ENCODE data around the gene SCUBE3.

Gene SCUBE3

GRCh38 chr6:35216851-35217811, 3.4 kb downstream of the SCUBE3 start:
- no peak for DNase-seq (ENCODE audit: extremely low read depth, low read depth)
- TF ChIP-seq CTCF (IDR thresholded peaks at IDR 0.05; ENCODE audit: low read depth, low read length), result no peak

- no peak for TF ChIP-seq CTCF (IDR thresholded peaks at IDR 0.05; ENCODE audit: low read depth, low read length)
- no peak for DNase-seq (ENCODE audit: extremely low read depth, low read depth)
Measured at GRCh38 chr6:35218021-35218420, 4.3 kb downstream of the SCUBE3 start.

GRCh38 chr6:35218456-35218855, 4.7 kb downstream of the SCUBE3 start:
- no peak for TF ChIP-seq CTCF (IDR thresholded peaks at IDR 0.05; ENCODE audit: low read depth, low read length)
- no peak for DNase-seq (ENCODE audit: extremely low read depth, low read depth)

GRCh38 chr6:35219683-35220326, 6.0 kb downstream of the SCUBE3 start:
- TF ChIP-seq CTCF (IDR thresholded peaks at IDR 0.05; ENCODE audit: low read depth, low read length), result no peak
- no peak for DNase-seq (ENCODE audit: extremely low read depth, low read depth)

- no peak for DNase-seq (ENCODE audit: extremely low read depth, low read depth)
- TF ChIP-seq CTCF (IDR thresholded peaks at IDR 0.05; ENCODE audit: low read depth, low read length), result no peak
Measured at GRCh38 chr6:35220711-35221110, 7.0 kb downstream of the SCUBE3 start.

- DNase-seq (ENCODE audit: extremely low read depth, low read depth), result no peak
- no peak for TF ChIP-seq CTCF (IDR thresholded peaks at IDR 0.05; ENCODE audit: low read depth, low read length)
Measured at GRCh38 chr6:35223396-35223795, 9.6 kb downstream of the SCUBE3 start.

GRCh38 chr6:35224720-35225119, 11.0 kb downstream of the SCUBE3 start:
- no peak for DNase-seq (ENCODE audit: extremely low read depth, low read depth)
- TF ChIP-seq CTCF (IDR thresholded peaks at IDR 0.05; ENCODE audit: low read depth, low read length), result no peak
